GM12878 (cell line): ENCODE measurements around the gene PCDHGC4. TPM values are rescaled to one million over a fixed set of nuclear protein-coding genes. Genes with fewer than 3 reads are reported as not detected.

Source experiments
- ATAC-seq: fragments of 200-7000 bp; cut with Tn5 transposase; 3 replicates; pipeline ENCODE4 v1.9.1; 2020; ENCODE audit warnings: mild to moderate bottlenecking, moderate library complexity
- BruUV-seq: library from RNA; stranded (reverse); fragments of 400-500 nt; replicated peaks from 2 replicates; lab custom pipeline; 2021; lab: Mats Ljungman, UMichigan
- CTCF ChIA-PET: fragments of 300-600 bp; sonication (Branson Sonifier 250); formaldehyde crosslinking; extraction: SDS; loops from one replicate; lab custom pipeline; 2021; ENCODE audit warnings: inconsistent platforms; lab: Yijun Ruan, JAX
- POLR2A ChIA-PET: fragments of 350-600 bp; formaldehyde crosslinking; extraction: SDS; loops from one replicate; lab custom pipeline; 2021; ENCODE audit warnings: inconsistent platforms; lab: Charles Lee
- RAD21 ChIA-PET: fragments of 300-600 bp; sonication (Branson Sonifier 250); formaldehyde crosslinking; loops from one replicate; lab custom pipeline; 2023; ENCODE audit warnings: antibody characterized with exemption; ENCODE audit not compliant: unreplicated experiment; lab: Charles Lee
- SMC1A ChIA-PET: fragments of 300-600 bp; sonication (Branson Sonifier 250); formaldehyde crosslinking; loops from one replicate; lab custom pipeline; 2023; ENCODE audit not compliant: unreplicated experiment, uncharacterized antibody; lab: Charles Lee
- DNase-seq: peaks from one replicate; pipeline ENCODE4 v3.0.0-alpha.2; 2011; ENCODE audit warnings: low read depth, low spot score
- FAIRE-seq: peaks from 3 replicates; lab custom pipeline; 2011; peaks lifted over from hg19 to GRCh38; lab: Jason Lieb, UNC
- H2AFZ ChIP-seq: 2 replicates; pipeline ENCODE4 v1.6.0; 2011; ENCODE audit warnings: low read depth, low read length, control low read depth; ENCODE audit not compliant: control insufficient read depth
- H3K27ac ChIP-seq: 2 replicates; pipeline ENCODE4 v1.5.1; 2011; ENCODE audit warnings: control low read depth; ENCODE audit not compliant: control insufficient read depth, insufficient read depth
- H3K27me3 ChIP-seq, 2 experiments: replicated peaks in 1 of 2; 2 replicates each; pipeline versions ENCODE4 v1.6.0 to v1.6.1; 2011; ENCODE audit warnings: low read length in 1 of 2; ENCODE audit not compliant: control insufficient read depth in 2 of 2, insufficient read depth in 2 of 2
- H3K36me3 ChIP-seq, 2 experiments: 2 replicates each; pipeline ENCODE4 v1.5.1; 2011; ENCODE audit warnings: low read length in 1 of 2; ENCODE audit not compliant: control insufficient read depth in 2 of 2, insufficient read depth in 2 of 2
- H3K4me1 ChIP-seq: 2 replicates; pipeline ENCODE4 v1.6.1; 2011; ENCODE audit warnings: mild to moderate bottlenecking, low read length, moderate library complexity, mixed read lengths; ENCODE audit not compliant: control insufficient read depth, insufficient read depth
- H3K4me2 ChIP-seq: 2 replicates; pipeline ENCODE4 v1.6.0; 2011; ENCODE audit warnings: control low read depth; ENCODE audit not compliant: control insufficient read depth, insufficient read depth
- H3K4me3 ChIP-seq: fragments of 200-600 bp; sonication (generic); 2 replicates; pipeline ENCODE4 v1.5.1; 2016
- H3K79me2 ChIP-seq: 2 replicates; pipeline ENCODE4 v1.6.0; 2011; ENCODE audit warnings: low read length; ENCODE audit not compliant: control insufficient read depth, insufficient read depth
- H3K9ac ChIP-seq: 2 replicates; pipeline ENCODE4 v1.8.0; 2011; ENCODE audit warnings: low read length, control low read depth, mixed read lengths; ENCODE audit not compliant: control insufficient read depth, insufficient read depth
- H3K9me3 ChIP-seq: replicated peaks from 3 replicates; pipeline ENCODE4 v1.5.1; 2011; ENCODE audit warnings: mild to moderate bottlenecking, low read length; ENCODE audit not compliant: control insufficient read depth, insufficient read depth
- H4K20me1 ChIP-seq: 2 replicates; pipeline ENCODE4 v1.6.0; 2011; ENCODE audit not compliant: control insufficient read depth, insufficient read depth
- ESRRA ChIP-seq: IDR thresholded peaks from 2 replicates; pipeline ENCODE4 v1.6.1; 2012; ENCODE audit warnings: mild to moderate bottlenecking, low read length, improper control_type of control experiment
- MEF2B ChIP-seq: fragments of 450-650 bp; IDR thresholded peaks from 2 replicates; pipeline ENCODE4 v1.6.1; 2018; ENCODE audit warnings: mild to moderate bottlenecking, moderate library complexity; ENCODE audit not compliant: partially characterized antibody, poor library complexity, severe bottlenecking
- NKRF ChIP-seq: fragments of 450-650 bp; conservative IDR thresholded peaks from 2 replicates; pipeline ENCODE4 v1.6.1; 2017; ENCODE audit warnings: mild to moderate bottlenecking, moderate library complexity
- SIX5 ChIP-seq: IDR thresholded peaks from 2 replicates; pipeline ENCODE4 v1.6.1; 2011; ENCODE audit warnings: mild to moderate bottlenecking, low read depth, low read length, moderate library complexity; ENCODE audit not compliant: severe bottlenecking
- WRNIP1 ChIP-seq: IDR thresholded peaks from 2 replicates; pipeline ENCODE4 v1.6.1; 2011; ENCODE audit warnings: low read depth, low read length, improper control_type of control experiment, borderline replicate concordance
- WGBS: methylation state at CpG from one replicate; pipeline ENCODE4 v1.1.6; 2016; ENCODE audit warnings: low lambda C conversion rate; ENCODE audit not compliant: insufficient replicate concordance, insufficient coverage; ENCODE audit errors: missing lambda C conversion rate; 5-methylcytosine and 5-hydroxymethylcytosine counted together
- in situ Hi-C: fragments of 300-500 bp; cut with MboI; formaldehyde crosslinking; loops from 9 replicates; pipeline ENCODE4 v1.14.3; 2018; ENCODE audit warnings: mixed read lengths
- intact Hi-C: fragments of 100-400 bp; cut with micrococcal nuclease; formaldehyde crosslinking; loops from one replicate; pipeline ENCODE4 v1.14.2; 2022; ENCODE audit not compliant: unreplicated experiment
- polyA plus RNA-seq, 11 experiments: library from polyadenylated mRNA; depleted of rRNA in 4 of 11; unstranded in 6 of 11; stranded (reverse) in 5 of 11; fragments of >200 nt; fragmentation: Nextera tagmentation in 4 of 11; fragmentation: Illumina TruSeq in 1 of 11; extraction: Ambion mirVana in 4 of 11; extraction: Trizol in 1 of 11; gene quantifications; 1 replicate in 1 of 11; 2 replicates in 10 of 11; pipeline versions ENCODE4 v1.2.1 to v1.2.3, GENCODE V29; 2011 to 2016; ENCODE audit warnings: inconsistent platforms in 2 of 11, missing spikeins in 2 of 11, low read depth in 1 of 11
- total RNA-seq, 4 experiments: library from RNA; depleted of rRNA in 3 of 4; stranded (reverse); fragments of >200 nt in 3 of 4; fragmentation: Illumina TruSeq in 1 of 4; extraction: Trizol in 1 of 4; gene quantifications; 2 replicates each; pipeline versions ENCODE4 v1.2.1 to v1.2.3, GENCODE V29; 2013 to 2021
- TF ChIP-seq, protein P1 (sequence below): fragments of 450-650 bp; IDR thresholded peaks from 2 replicates; pipeline ENCODE4 v1.6.1; 2017; ENCODE audit warnings: borderline replicate concordance

PCDHGC4 gene
- total and polyA plus RNA-seq, 10 of the 15 experiments (the other 5 are each of a cell fraction or from before 2014, with no cell fraction given), result 0.04 to 1.2 (median 0.52) TPM

DNA sequence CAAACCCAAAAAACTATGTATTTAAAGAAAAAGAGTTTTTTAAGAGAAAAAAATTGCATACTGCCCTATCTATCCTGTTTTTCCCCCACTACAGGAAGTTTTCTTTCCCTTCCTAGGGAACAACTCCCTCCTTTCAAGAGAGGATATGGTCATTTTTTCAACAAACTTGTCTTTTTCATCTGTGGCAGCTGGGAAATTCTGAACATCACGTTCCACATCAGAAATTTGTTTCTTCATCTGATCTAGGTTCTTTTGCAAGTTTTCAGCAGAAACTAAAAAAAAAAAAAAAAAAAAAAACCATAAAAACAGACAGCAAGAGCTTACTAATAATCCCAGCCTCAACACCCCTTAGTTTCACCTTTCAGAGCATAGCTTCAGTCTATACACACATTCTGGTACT is 42.6 kb downstream of the PCDHGC4 start:
- ATAC-seq (no peak), FAIRE-seq (no peak), DNase-seq (no peak)
- intact Hi-C loops (no loop called here), in situ Hi-C loops (loop anchor here (5.0 kb wide), 1 partner anchor 50 kb away; the partner anchor contains the start of gene PCDHGC3)
- TF ChIP-seq ESRRA (no peak), WRNIP1 (no peak), SIX5 (no peak), MEF2B (no peak), NKRF (no peak)
- TF ChIP-seq, protein P1, sequence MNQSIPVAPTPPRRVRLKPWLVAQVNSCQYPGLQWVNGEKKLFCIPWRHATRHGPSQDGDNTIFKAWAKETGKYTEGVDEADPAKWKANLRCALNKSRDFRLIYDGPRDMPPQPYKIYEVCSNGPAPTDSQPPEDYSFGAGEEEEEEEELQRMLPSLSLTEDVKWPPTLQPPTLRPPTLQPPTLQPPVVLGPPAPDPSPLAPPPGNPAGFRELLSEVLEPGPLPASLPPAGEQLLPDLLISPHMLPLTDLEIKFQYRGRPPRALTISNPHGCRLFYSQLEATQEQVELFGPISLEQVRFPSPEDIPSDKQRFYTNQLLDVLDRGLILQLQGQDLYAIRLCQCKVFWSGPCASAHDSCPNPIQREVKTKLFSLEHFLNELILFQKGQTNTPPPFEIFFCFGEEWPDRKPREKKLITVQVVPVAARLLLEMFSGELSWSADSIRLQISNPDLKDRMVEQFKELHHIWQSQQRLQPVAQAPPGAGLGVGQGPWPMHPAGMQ, result no peak
- Histone ChIP-seq H3K4me1 (peaks cover 43% of the 10 kb centered on the region), H3K27me3 (no peaks in the 10 kb centered on the region), H3K79me2 (no peaks in the 10 kb centered on the region), H3K4me3 (no peak overlapping the region), H3K27ac (no peak overlapping the region), H3K9ac (no peak overlapping the region), H3K4me2 (no peak overlapping the region), H3K36me3 (peaks cover 14 to 40% of the 10 kb centered on the region in 2 experiments), H4K20me1 (no peaks in the 10 kb centered on the region), H2AFZ (no peak overlapping the region), H3K9me3 (no peaks in the 10 kb centered on the region)
- SMC1A ChIA-PET, result interaction anchor here (1.8 to 13.7 kb wide), 6 partner anchors 10 to 97 kb away, joined by 5 to 176 read pairs (median 14); partner anchors contain the start of genes PCDHGA12 and PCDHGC3
- POLR2A ChIA-PET, result interaction anchor here (0.6 to 0.7 kb wide), 5 partner anchors 13 to 1295 kb away, joined by 3 to 5 read pairs (median 4); partner anchors contain the start of gene RELL2
- BruUV-seq, result no TSS peak
- RAD21 ChIA-PET, result interaction anchor here (0.6 to 6.1 kb wide), 5 partner anchors 16 to 112 kb away, joined by 3 to 54 read pairs (median 9); partner anchors contain the start of gene PCDHGC3
- CTCF ChIA-PET, result interaction anchor here (1.0 to 11.2 kb wide), 11 partner anchors 10 to 115 kb away, joined by 3 to 194 read pairs (median 16); partner anchors contain the start of genes PCDHGA10, PCDHGA11, PCDHGB7 and PCDHGC3
- 60% methylated on average over 1 of the region's 1 CpG for WGBS
